Liver (tissue), 9 donors: ENCODE data around the gene NISCH. TPM values are rescaled to one million over a fixed set of nuclear protein-coding genes. Genes with fewer than 3 reads are reported as not detected.

ENCODE experiments used
- DNase-seq: peaks from one replicate; pipeline ENCODE4 v3.0.0-alpha.2; 2017; ENCODE audit warnings: low spot score
- H3K27ac ChIP-seq, 2 donors: one replicate each; pipeline ENCODE4 v1.7.0; 2013; ENCODE audit warnings: inconsistent platforms in 2 of 2, low read length in 2 of 2, control low read depth in 1 of 2, low read depth in 1 of 2, mild to moderate bottlenecking in 1 of 2
- H3K27me3 ChIP-seq, 4 donors: one replicate each; pipeline versions ENCODE4 v1.6.1 to v1.7.0; 2013; ENCODE audit warnings: low read length in 3 of 4, inconsistent platforms in 1 of 4, mild to moderate bottlenecking in 1 of 4, moderate library complexity in 1 of 4; ENCODE audit not compliant: control insufficient read depth in 4 of 4, insufficient read depth in 4 of 4
- H3K36me3 ChIP-seq, 4 donors: one replicate each; pipeline versions ENCODE4 v1.6.1 to v1.7.0; 2013; ENCODE audit warnings: low read length in 3 of 4, mild to moderate bottlenecking in 3 of 4, low read depth in 1 of 4, moderate library complexity in 1 of 4; ENCODE audit not compliant: control insufficient read depth in 4 of 4, insufficient read depth in 3 of 4
- H3K4me1 ChIP-seq, 4 donors: one replicate each; pipeline versions ENCODE4 v1.6.1 to v1.7.0; 2013; ENCODE audit warnings: low read length in 3 of 4, mild to moderate bottlenecking in 3 of 4, moderate library complexity in 1 of 4; ENCODE audit not compliant: control insufficient read depth in 4 of 4, insufficient read depth in 4 of 4
- H3K4me3 ChIP-seq, 3 donors: one replicate each; pipeline versions ENCODE4 v1.6.1 to v1.7.0; 2013; ENCODE audit warnings: low read length in 3 of 3, control low read depth in 1 of 3, low read depth in 1 of 3, mild to moderate bottlenecking in 1 of 3
- H3K9ac ChIP-seq, 2 donors: one replicate each; pipeline ENCODE4 v1.7.0; 2013; ENCODE audit warnings: low read length in 2 of 2, mild to moderate bottlenecking in 2 of 2, moderate library complexity in 2 of 2, control low read depth in 1 of 2, low read depth in 1 of 2
- H3K9me3 ChIP-seq, 4 donors: one replicate each; pipeline versions ENCODE4 v1.6.1 to v1.7.0; 2013; ENCODE audit warnings: low read length in 3 of 4; ENCODE audit not compliant: control insufficient read depth in 4 of 4
- CTCF ChIP-seq: fragments of 150-350 bp; IDR thresholded peaks from 2 replicates; pipeline ENCODE4 v1.5.1; 2017; ENCODE audit warnings: improper control_type of control experiment, low read depth, low read length; ENCODE audit not compliant: missing input control
- EGR1 ChIP-seq, 2 donors: IDR thresholded peaks; 2 replicates each; pipeline ENCODE4 v1.6.1; 2016 to 2018; ENCODE audit warnings: antibody characterized with exemption in 2 of 2, low read depth in 2 of 2
- FOXA1 ChIP-seq: IDR thresholded peaks from 2 replicates; pipeline ENCODE4 v1.6.1; 2016; ENCODE audit warnings: antibody characterized with exemption
- FOXA2 ChIP-seq: IDR thresholded peaks from 2 replicates; pipeline ENCODE4 v1.6.1; 2016; ENCODE audit warnings: antibody characterized with exemption
- GABPA ChIP-seq, 2 donors: IDR thresholded peaks in 1 of 2; conservative IDR thresholded peaks in 1 of 2; 2 replicates each; pipeline ENCODE4 v1.6.1; 2016; ENCODE audit warnings: antibody characterized with exemption in 2 of 2, mild to moderate bottlenecking in 1 of 2, moderate library complexity in 1 of 2
- HNF4A ChIP-seq, 2 donors: conservative IDR thresholded peaks; 2 replicates each; pipeline ENCODE4 v1.6.1; 2016; ENCODE audit warnings: antibody characterized with exemption in 2 of 2, mild to moderate bottlenecking in 2 of 2
- HNF4G ChIP-seq: IDR thresholded peaks from 2 replicates; pipeline ENCODE4 v1.6.1; 2016; ENCODE audit warnings: antibody characterized with exemption
- JUND ChIP-seq, 2 donors: IDR thresholded peaks; 2 replicates each; pipeline ENCODE4 v1.6.1; 2016; ENCODE audit warnings: antibody characterized with exemption in 2 of 2
- NR2F2 ChIP-seq: IDR thresholded peaks from 2 replicates; pipeline ENCODE4 v1.6.1; 2016; ENCODE audit warnings: antibody characterized with exemption
- RAD21 ChIP-seq, 2 donors: IDR thresholded peaks; 2 replicates each; pipeline ENCODE4 v1.6.1; 2016; ENCODE audit warnings: antibody characterized with exemption in 2 of 2, mild to moderate bottlenecking in 2 of 2
- REST ChIP-seq: IDR thresholded peaks from 2 replicates; pipeline ENCODE4 v1.6.1; 2016; ENCODE audit warnings: antibody characterized with exemption, mild to moderate bottlenecking
- RXRA ChIP-seq, 2 donors: IDR thresholded peaks; 2 replicates each; pipeline ENCODE4 v1.6.1; 2017 to 2018; ENCODE audit warnings: antibody characterized with exemption in 2 of 2, mild to moderate bottlenecking in 1 of 2
- SP1 ChIP-seq: IDR thresholded peaks from 2 replicates; pipeline ENCODE4 v1.6.1; 2018; ENCODE audit warnings: antibody characterized with exemption, mild to moderate bottlenecking
- TAF1 ChIP-seq: conservative IDR thresholded peaks from 2 replicates; pipeline ENCODE4 v1.6.1; 2016; ENCODE audit warnings: antibody characterized with exemption, mild to moderate bottlenecking
- YY1 ChIP-seq: IDR thresholded peaks from 2 replicates; pipeline ENCODE4 v1.6.1; 2016; ENCODE audit warnings: antibody characterized with exemption, mild to moderate bottlenecking
- ZBTB33 ChIP-seq: IDR thresholded peaks from 2 replicates; pipeline ENCODE4 v1.6.1; 2016; ENCODE audit warnings: antibody characterized with exemption
- WGBS: extraction: QIAGEN DNeasy Blood & Tissue Kit; methylation state at CpG from one replicate; pipeline ENCODE4 v1.1.7; 2013; 5-methylcytosine and 5-hydroxymethylcytosine counted together
- polyA plus RNA-seq, 2 donors: library from polyadenylated mRNA; stranded (reverse) in 1 of 2; unstranded in 1 of 2; fragments of 200-250 nt in 1 of 2; fragments of >200 nt in 1 of 2; fragmentation: Nextera tagmentation in 1 of 2; extraction: Ambion mirVana in 1 of 2; gene quantifications; one replicate each; pipeline versions ENCODE4 v1.2.1 to v1.2.3, GENCODE V29; 2013 to 2015
- total RNA-seq, 2 donors: library from RNA; depleted of rRNA; stranded (reverse); fragments of >200 nt; gene quantifications; one replicate each; pipeline ENCODE4 v1.2.3, GENCODE V29; 2014
- TF ChIP-seq, protein P1 (sequence below): IDR thresholded peaks from 2 replicates; pipeline ENCODE4 v1.6.1; 2016; ENCODE audit warnings: antibody characterized with exemption
- TF ChIP-seq, protein P2 (sequence below): IDR thresholded peaks from 2 replicates; pipeline ENCODE4 v1.6.1; 2016; ENCODE audit warnings: antibody characterized with exemption
- donor health status: healthy.
- donor health status: healthy.
- donor health status: healthy.
- donor health status: healthy.
- donor health status: healthy.

NISCH gene
- total and polyA plus RNA-seq, 4 donors: 10.8 to 39.8 (median 17.6) TPM

GRCh38 chr3:52451237-52452083, 3.9 kb upstream of the NISCH start:
- no peaks in the 10 kb centered on the region for H3K27me3 ChIP-seq
- no peaks in the 10 kb centered on the region for H3K9me3 ChIP-seq
- 82% methylated on average over 24 of the region's 24 CpGs for WGBS
- H3K4me3 ChIP-seq: no peak overlapping the region
- no peak overlapping the region for H3K27ac ChIP-seq
- H3K36me3 ChIP-seq: no peaks in the 10 kb centered on the region
- H3K9ac ChIP-seq: no peak overlapping the region
- TF ChIP-seq REST (no peak), TAF1 (no peak), HNF4A (conservative IDR thresholded peaks at IDR 0.05) (no peak), CTCF (no peak), GABPA (IDR thresholded peaks at IDR 0.05 in 1 of 2, conservative IDR thresholded peaks at IDR 0.05 in 1 of 2) (no peak), JUND (IDR thresholded peaks at IDR 0.05) (no peak), EGR1 (IDR thresholded peaks at IDR 0.05; ENCODE audit: low read depth in 2 of 2) (no peak), NR2F2 (no peak), RXRA (IDR thresholded peaks at IDR 0.05) (no peak), HNF4G (no peak), FOXA1 (no peak), FOXA2 (no peak), RAD21 (IDR thresholded peaks at IDR 0.05) (no peak), YY1 (no peak), SP1 (no peak), ZBTB33 (no peak)
- TF ChIP-seq, protein P1, sequence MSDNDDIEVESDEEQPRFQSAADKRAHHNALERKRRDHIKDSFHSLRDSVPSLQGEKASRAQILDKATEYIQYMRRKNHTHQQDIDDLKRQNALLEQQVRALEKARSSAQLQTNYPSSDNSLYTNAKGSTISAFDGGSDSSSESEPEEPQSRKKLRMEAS: no peak
- TF ChIP-seq, protein P2, sequence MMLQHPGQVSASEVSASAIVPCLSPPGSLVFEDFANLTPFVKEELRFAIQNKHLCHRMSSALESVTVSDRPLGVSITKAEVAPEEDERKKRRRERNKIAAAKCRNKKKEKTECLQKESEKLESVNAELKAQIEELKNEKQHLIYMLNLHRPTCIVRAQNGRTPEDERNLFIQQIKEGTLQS: no peak
- H3K4me1 ChIP-seq: peaks cover 0 to 25% (median 13%) of the 10 kb centered on the region in 4 donors
- DNase-seq: no peak
